ENCODE results near the gene TRABD2B.
"Not testable (repeated sequence)": the region's sequence is repeated elsewhere in the genome, so short reads cannot be mapped to it uniquely, and the experiment has no call there.

Gene TRABD2B

GRCh38 chr1:47967864-47968555 is 29.2 kb downstream of the TRABD2B start:
- no peak for DNase-seq (ENCODE audit: low read depth in 2 of 2)

- DNase-seq (ENCODE audit: low read depth in 2 of 2) = no peak
These were observed 31.4 kb downstream of the TRABD2B start for GRCh38 chr1:47965816-47966215.

GRCh38 chr1:47964636-47965035 is 32.5 kb downstream of the TRABD2B start:
- DNase-seq (ENCODE audit: low read depth in 2 of 2) = no peak

- DNase-seq (ENCODE audit: low read depth in 2 of 2) = no peak
These were observed 33.4 kb downstream of the TRABD2B start for GRCh38 chr1:47963568-47964358.

- DNase-seq (ENCODE audit: low read depth in 2 of 2) = no peak
These were observed 34.3 kb downstream of the TRABD2B start for GRCh38 chr1:47962750-47963492.

- not testable (repeated sequence) for DNase-seq (ENCODE audit: low read depth in 2 of 2)
These were observed 35.4 kb downstream of the TRABD2B start for GRCh38 chr1:47961835-47962234.

GRCh38 chr1:47956491-47956890 is 40.7 kb downstream of the TRABD2B start:
- DNase-seq (ENCODE audit: low read depth in 2 of 2) = not testable (repeated sequence)

GRCh38 chr1:47953661-47954060 is 43.5 kb downstream of the TRABD2B start:
- no peak for DNase-seq (ENCODE audit: low read depth in 2 of 2)

- DNase-seq (ENCODE audit: low read depth in 2 of 2) = no peak
These were observed 45.5 kb downstream of the TRABD2B start for GRCh38 chr1:47951545-47952235.

GRCh38 chr1:47951026-47951425 is 46.2 kb downstream of the TRABD2B start:
- no peak for DNase-seq (ENCODE audit: low read depth in 2 of 2)

GRCh38 chr1:47950471-47950870 is 46.7 kb downstream of the TRABD2B start:
- DNase-seq (ENCODE audit: low read depth in 2 of 2) = no peak

- DNase-seq (ENCODE audit: low read depth in 2 of 2) = no peak
These were observed 49.1 kb downstream of the TRABD2B start for GRCh38 chr1:47948126-47948525.

GRCh38 chr1:47947531-47947930 is 49.7 kb downstream of the TRABD2B start:
- no peak for DNase-seq (ENCODE audit: low read depth in 2 of 2)

GRCh38 chr1:47944561-47944960 is 52.6 kb downstream of the TRABD2B start:
- DNase-seq (ENCODE audit: low read depth in 2 of 2) = no peak

- DNase-seq (ENCODE audit: low read depth in 2 of 2) = no peak
These were observed 55.0 kb downstream of the TRABD2B start for GRCh38 chr1:47942240-47942629.

GRCh38 chr1:47941609-47942239 is 55.5 kb downstream of the TRABD2B start:
- no peak for DNase-seq (ENCODE audit: low read depth in 2 of 2)

- DNase-seq (ENCODE audit: low read depth in 2 of 2) = no peak
These were observed 56.4 kb downstream of the TRABD2B start for GRCh38 chr1:47940779-47941178.

GRCh38 chr1:47940326-47940725 is 56.9 kb downstream of the TRABD2B start:
- no peak for DNase-seq (ENCODE audit: low read depth in 2 of 2)

- DNase-seq (ENCODE audit: low read depth in 2 of 2) = no peak
These were observed 58.7 kb downstream of the TRABD2B start for GRCh38 chr1:47938520-47938919.

GRCh38 chr1:47937586-47938254 is 59.5 kb downstream of the TRABD2B start:
- no peak for DNase-seq (ENCODE audit: low read depth in 2 of 2)

All from stimulated activated CD8-positive, alpha-beta memory T cell treated with anti-CD3 and anti-CD28 coated beads, Interleukin-7, amount 100 ng/mL, for 4 hours (primary cell).